LNCaP clone FGC (cell line): ENCODE results near the gene CMTR1.
"Not testable (repeated sequence)": the region's sequence is repeated elsewhere in the genome, so short reads cannot be mapped to it uniquely, and the experiment has no call there.

Experiments
- DNase-seq: peaks from one replicate; pipeline ENCODE4 v3.0.0-alpha.2; 2011; ENCODE audit warnings: low read depth
- H3K4me3 ChIP-seq: 2 replicates; pipeline ENCODE4 v1.5.1; 2011; ENCODE audit warnings: mild to moderate bottlenecking, low read depth, low read length, control low read depth
- TF ChIP-seq, protein P1 (sequence below): IDR thresholded peaks from 2 replicates; pipeline ENCODE4 v1.5.1; 2012; ENCODE audit warnings: mild to moderate bottlenecking; ENCODE audit not compliant: control insufficient read depth, insufficient read depth; ENCODE audit errors: extremely low read depth

CMTR1 gene

DNA sequence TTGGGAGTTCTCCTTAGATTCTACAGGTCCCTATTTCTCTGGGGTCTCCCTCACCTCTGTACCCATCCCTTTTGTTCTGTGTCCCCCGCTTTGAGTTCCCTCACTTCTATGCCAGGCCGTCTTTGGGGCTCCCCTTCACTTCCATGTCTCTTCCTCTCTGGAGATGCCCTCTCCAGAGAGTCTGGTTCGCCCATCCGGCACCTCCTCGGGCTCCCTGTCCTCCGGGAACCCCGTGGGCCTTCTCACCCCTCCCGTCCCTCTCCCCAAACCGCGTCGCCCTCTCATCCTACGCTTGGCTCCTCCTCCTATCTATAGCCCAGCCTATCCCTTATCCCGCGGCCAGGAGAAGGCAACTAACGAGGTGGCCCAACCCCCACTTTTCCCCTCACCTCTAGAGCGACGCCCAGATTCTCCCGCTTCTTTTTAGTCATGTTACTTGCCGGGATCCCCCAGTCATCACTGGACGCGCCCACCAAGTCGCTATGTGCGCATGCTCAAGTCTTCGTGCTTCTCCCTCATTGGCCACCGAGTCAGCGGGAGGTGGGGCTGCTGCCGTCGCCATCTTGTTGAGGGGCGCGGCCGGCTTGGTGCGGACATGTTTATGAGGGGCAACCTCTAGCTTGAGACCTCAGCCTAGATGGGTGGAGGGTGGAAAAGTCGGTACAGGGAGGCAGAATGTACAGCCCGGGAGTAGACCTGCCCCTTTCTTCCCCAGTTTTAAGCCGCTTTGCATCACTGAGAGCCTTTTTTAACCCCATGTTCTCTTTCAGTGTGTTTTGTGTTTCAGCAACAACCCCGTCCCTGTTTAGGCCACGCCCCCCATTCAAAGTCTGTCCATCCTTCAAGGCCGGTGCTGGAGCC, 66.6 kb downstream of the CMTR1 start, which contains the start of gene CCDC167:
TSS of gene CCDC167 (minus strand) at position 461 of the 861 bp plus-strand sequence. CDS start at position 431, 30 bp downstream.
- TF ChIP-seq, protein P1, sequence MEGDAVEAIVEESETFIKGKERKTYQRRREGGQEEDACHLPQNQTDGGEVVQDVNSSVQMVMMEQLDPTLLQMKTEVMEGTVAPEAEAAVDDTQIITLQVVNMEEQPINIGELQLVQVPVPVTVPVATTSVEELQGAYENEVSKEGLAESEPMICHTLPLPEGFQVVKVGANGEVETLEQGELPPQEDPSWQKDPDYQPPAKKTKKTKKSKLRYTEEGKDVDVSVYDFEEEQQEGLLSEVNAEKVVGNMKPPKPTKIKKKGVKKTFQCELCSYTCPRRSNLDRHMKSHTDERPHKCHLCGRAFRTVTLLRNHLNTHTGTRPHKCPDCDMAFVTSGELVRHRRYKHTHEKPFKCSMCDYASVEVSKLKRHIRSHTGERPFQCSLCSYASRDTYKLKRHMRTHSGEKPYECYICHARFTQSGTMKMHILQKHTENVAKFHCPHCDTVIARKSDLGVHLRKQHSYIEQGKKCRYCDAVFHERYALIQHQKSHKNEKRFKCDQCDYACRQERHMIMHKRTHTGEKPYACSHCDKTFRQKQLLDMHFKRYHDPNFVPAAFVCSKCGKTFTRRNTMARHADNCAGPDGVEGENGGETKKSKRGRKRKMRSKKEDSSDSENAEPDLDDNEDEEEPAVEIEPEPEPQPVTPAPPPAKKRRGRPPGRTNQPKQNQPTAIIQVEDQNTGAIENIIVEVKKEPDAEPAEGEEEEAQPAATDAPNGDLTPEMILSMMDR: no peak
- DNase-seq: peak; percentile 79

DNA sequence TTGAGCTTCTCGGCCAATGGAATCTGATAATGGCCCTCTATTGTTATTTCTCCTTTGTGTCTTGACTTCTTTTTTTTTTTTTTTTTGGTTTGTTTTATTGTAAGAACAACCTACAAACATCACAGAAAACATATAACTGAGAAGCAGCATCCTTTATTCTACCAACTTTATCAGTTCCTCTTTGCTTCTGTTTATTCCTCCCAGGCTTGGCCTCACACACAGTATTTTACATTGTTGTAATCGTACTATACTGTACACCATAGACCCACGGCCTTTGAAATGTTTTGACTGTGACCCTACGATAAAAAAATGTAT, 67.2 kb downstream of the CMTR1 start:
- TF ChIP-seq, protein P1: no peak
- DNase-seq: no peak
- H3K4me3 ChIP-seq: peak overlapping the region; percentile 93

More for the DNA sequence above, 66.6 kb downstream of the CMTR1 start, which contains the start of gene CCDC167:
- peak within 1 kb of the TSS; percentile 93 for H3K4me3 ChIP-seq

DNA sequence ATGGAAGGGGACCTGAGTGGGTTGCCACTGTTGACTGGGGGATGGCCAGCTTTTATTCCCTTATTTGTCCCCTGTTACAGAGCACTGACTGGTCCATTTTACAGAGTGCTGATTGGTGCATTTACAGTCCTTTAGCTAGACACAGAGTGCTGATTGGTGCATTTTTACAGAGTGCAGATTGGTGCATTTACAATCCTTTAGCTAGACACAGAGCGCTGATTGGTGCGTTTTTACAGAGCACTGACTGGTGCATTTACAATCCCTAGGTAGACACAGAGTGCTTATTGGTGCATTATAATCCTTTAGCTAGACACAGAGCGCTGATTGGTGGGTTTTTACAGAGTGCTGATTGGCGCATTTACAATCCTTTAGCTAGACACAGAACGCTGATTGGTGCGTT, 67.9 kb downstream of the CMTR1 start:
- H3K4me3 ChIP-seq: not testable (repeated sequence)

DNA sequence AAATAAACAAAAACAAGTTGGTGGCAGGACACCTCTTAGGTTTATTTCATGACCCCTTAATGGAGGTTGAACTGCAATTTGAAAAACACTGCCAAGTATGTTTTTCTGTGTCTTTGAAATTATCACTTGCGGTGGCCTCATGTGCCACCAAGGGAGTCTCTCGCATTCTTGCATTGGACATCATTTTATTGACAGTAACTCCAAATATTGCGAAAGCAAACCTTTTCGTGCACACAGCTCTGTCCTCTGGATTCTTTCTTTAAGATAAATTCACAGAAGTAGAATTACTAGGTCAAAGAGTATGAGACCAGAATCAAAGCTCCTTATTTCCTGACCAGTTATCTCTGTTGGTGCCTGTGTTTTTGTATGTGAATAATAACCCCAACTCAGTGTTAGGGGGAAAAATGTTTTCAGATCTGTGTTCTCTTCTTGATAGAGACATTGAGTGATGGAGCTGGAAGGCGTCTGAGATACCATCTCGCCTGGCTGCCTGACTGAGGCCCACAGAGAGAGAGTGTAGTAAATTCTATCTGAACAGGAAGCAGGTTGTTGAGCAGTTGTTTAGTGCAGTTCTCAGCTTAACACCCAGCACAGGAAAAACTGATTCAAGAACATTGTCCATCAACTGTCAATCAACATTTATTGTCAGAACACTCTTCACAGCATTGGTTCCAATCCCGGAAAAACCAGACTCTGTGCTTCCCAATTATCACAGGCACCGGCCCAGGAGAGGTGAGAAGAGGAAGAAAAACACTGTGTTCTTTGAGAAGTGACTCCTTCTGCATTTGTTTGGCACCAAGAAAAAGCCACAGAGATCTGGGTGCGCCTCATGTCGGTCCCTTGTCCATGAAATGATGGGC, 68.8 kb downstream of the CMTR1 start:
- H3K4me3 ChIP-seq: no peak overlapping the region
- TF ChIP-seq, protein P1: no peak
- DNase-seq: no peak

More for the DNA sequence above, 67.9 kb downstream of the CMTR1 start:
- DNase-seq: not testable (repeated sequence)

DNA sequence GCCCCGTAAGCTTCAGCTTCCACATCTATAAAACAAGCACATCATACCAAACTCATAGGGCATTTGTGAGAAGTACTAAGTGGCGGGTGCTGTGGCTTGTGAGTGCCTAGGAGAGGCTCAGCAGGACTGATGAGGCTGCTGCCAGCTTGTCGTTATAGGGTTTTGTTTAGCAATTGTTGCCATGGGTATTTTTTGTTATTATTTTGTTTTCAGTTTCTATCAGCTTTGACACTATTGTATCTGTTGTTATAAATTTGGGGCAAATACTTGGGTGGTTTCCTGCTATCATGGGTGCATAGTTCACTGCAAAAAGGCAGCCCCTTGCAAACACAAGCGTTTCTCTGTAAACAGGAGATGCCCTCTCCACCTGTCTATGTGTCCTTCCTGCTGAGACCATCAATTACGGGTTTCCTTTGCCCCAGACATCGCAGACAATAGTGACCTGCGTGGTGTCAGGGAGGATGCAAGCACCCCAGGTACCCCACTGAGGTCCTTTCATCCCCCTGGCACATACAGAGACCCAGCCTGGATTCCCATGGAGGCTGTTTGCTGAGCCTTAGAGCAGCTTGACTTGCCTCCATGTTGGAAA, 69.8 kb downstream of the CMTR1 start:
- no peak overlapping the region for H3K4me3 ChIP-seq
- no peak for DNase-seq
- TF ChIP-seq, protein P1: no peak

DNA sequence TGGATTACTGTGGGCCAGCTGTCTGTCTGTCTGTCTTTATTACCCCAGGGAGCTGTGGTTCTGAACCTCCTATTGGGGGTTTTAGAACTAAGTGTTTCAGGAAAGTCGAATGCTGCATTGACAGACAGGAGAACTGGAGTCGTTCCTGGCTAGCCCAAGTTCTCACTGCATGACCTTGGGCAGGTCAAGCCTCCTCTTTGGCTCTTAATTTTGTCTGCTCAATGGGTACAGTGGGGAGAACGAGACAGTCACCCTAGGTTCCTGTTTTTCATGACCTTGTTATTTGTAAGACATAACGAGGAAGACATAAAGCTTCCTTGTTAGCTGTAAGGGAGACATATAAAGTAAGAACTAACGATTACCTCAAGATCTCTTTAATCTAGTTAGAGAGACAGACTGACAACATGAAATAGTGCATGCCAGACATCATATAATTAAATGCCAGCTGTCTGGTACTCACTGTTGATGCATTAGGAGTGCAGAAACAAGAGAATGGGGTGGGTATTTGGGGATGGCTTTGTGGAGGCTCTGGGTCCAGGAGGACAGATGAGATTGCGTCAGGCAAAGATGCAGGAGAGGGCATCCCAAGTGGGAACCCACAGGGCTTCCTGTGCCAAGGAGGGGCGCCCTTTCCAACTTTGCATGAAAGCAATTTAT, 70.4 kb downstream of the CMTR1 start:
- TF ChIP-seq, protein P1: no peak
- DNase-seq: no peak
- H3K4me3 ChIP-seq: no peak overlapping the region

DNA sequence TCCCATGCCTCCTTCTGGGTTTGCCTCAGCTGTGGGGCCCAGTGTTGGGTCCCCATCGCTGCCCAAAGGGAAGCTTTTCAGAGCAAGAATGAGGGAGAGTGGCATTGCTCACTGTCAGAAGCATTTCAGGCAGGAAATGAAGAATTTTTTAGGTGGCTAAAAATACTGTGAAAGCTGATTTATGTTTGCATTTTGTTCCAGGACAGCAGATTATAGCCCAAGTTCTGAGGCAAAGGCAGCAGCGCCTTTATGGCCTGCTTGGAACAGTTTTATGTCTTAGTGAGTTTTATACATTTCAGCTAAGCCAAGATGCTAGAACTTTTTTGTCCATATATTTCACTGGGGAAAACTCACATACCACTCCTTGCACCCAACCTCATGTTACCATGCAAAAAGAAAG, 71.0 kb downstream of the CMTR1 start:
- no peak overlapping the region for H3K4me3 ChIP-seq
- DNase-seq: no peak
- TF ChIP-seq, protein P1: no peak
